KG1 (cell line): ENCODE data around the gene KCNJ16.

ENCODE experiments used
- DNase-seq: peaks from one replicate; lab custom pipeline; 2025; lab: John Stamatoyannopoulos, UW

Gene KCNJ16

GRCh38 chr17:70070305-70071027 lies 4.6 kb upstream of the KCNJ16 start:
- no peak for DNase-seq

- no peak for DNase-seq
Measured at GRCh38 chr17:70071127-70071526, 3.9 kb upstream of the KCNJ16 start.

- DNase-seq, result no peak
Measured at GRCh38 chr17:70071620-70072019, 3.4 kb upstream of the KCNJ16 start.

GRCh38 chr17:70072546-70073309 lies 2.3 kb upstream of the KCNJ16 start:
- no peak for DNase-seq

GRCh38 chr17:70073310-70073709 lies 1.7 kb upstream of the KCNJ16 start:
- no peak for DNase-seq

DNA sequence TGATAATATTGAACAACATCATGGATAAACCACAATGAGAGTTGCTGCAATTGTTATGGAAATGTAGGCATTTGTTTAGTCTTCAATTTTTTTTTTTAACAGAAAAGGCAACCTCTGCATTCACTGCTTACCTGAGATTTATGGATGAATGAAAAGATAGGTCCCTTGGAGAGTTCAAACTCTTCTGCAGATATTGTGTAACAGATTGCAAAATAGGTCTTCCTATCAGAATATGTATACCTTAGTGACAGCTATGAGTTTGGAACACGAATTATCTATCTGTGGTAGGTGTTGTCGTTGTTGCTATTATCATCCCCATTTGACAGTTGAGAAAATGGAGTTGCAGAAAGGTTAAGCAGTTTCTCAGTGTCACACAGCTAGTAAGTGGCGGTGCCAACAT lies 1.2 kb upstream of the KCNJ16 start:
- no peak for DNase-seq

- no peak for DNase-seq
Measured at GRCh38 chr17:70074236-70074830, 692 bp upstream of the KCNJ16 start.

DNA sequence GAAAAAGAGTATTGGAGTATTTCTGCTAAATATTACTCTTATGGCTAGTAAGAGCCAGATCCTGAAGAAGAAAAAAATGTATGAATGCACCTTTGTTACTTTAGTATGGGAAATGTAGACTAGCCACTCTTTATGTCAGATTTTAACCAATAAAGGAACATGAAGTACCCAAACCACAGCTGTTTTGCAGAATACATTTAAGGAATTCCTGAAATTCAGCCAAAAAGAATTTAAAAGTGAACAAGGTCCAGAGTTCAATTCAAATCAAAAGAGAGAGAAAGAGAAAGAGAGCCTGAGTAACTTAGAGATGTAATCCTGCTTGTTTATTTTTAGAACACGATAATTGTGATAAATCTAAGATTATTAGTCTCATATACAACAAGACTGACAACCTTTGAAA lies 1.2 kb downstream of the KCNJ16 start:
- no peak for DNase-seq

DNA sequence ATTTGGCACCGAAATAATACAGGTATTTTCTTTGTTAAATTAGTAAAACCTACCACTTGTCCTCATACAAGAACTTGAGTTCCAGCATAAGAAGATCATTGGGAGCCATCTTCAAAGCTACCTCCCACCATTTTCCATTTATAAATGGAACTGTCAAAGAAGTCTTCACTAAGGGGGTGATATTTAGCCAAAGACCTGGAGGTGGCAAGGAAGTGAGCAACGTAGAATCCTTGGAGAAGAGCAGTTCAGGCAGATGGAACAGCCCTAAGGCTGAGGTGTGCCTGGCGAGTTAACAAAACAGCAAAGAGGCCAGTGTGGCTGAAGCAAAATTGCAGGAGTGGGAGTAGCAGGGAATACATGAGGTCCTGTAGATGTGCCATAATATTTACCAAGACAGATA lies 1.8 kb downstream of the KCNJ16 start:
- no peak for DNase-seq

GRCh38 chr17:70078549-70078948 lies 3.5 kb downstream of the KCNJ16 start:
- DNase-seq, result no peak

- no peak for DNase-seq
Measured at GRCh38 chr17:70078994-70079531, 4.0 kb downstream of the KCNJ16 start.

DNA sequence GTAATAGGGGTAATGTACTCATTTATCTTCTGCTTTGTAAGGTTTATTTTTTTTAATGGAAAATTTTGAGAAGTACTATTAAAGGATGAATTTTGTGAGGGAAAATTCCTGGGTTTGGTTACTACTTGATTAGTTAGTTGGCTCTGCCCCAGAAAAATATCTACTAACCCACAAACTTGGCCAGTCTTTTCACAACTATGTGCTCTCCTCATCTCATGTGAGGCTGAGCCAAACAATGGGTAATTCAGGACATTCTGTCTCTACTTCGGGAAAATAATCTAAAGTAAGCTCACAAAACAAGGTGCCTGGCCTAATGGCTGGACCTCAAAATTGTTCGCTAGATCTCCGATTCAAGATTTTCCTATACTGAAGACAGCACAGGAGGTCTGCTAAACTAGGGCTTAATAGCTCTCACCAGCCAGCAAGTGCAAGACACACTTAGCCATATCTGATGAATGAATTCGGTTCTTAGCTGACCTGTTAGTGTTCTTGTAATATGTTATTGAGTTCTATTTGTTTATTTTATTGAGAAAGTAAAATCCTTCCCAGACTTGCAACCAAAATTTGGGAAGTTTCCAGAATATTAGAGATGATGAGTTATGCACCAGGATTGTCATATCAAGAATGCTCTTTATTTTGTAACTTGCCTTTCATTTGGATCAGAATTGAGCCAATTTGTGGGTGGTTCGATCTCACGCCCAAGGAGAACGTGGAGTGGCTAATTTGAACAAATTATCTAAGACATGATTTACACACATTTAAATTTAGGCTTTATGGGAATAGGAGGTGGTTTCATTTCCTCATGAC lies 5.7 kb downstream of the KCNJ16 start:
- DNase-seq, result no peak

DNA sequence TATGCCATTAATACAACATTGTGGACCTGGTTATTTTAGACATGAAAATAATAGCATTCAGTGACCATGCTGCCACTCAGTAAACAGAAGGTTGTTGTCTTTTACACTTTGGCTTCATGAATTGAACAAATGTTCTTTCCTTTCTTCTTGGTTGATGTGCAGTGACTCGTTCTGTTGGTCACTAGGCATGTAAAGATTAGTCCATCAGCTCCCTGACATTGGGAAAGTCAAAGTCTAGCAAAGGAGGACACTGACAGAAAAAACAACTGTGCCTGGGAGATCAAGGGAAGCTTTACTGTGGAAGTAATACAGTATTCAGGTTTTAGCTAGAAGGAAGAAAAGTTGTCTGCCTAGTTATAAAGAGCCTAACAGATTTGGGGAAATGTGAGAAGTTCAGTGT lies 6.9 kb downstream of the KCNJ16 start:
- DNase-seq, result no peak

DNA sequence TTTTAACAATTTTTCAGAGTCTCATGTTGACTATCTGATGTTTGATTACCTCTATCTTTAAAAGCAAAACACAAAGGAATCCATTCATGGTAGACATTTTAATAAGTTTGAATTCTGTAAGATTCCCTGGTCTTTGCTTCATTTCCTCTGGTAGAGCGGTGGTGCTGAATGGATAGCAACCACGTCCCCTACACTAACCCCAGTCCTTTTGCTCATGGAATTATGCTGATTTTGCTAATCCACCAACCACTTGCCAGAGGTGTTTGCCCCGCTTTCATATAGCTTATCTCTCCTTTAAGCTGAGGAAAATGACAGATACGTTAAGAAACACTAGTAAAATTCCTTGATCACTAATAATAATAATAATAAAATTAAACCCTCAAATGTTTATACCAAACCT lies 9.5 kb downstream of the KCNJ16 start:
- DNase-seq, result no peak

DNA sequence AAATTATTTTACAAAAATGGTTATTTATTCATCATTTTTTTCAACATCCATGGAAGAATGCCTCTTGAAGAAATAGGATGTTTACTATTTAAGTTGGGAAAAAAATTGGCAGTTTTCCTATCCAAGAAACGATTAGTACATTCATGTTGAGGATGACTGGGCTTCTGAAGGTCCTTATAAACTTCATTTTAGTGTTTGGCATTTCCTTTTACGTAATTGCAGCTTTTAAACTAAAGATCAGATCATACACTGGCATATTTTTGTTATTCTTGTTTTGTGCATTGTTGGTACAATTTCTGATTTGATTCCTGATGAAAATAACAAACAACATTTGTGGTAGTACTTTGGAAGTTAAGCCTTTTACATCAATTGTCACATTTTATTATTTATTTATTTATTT lies 11.5 kb downstream of the KCNJ16 start:
- no peak for DNase-seq

DNA sequence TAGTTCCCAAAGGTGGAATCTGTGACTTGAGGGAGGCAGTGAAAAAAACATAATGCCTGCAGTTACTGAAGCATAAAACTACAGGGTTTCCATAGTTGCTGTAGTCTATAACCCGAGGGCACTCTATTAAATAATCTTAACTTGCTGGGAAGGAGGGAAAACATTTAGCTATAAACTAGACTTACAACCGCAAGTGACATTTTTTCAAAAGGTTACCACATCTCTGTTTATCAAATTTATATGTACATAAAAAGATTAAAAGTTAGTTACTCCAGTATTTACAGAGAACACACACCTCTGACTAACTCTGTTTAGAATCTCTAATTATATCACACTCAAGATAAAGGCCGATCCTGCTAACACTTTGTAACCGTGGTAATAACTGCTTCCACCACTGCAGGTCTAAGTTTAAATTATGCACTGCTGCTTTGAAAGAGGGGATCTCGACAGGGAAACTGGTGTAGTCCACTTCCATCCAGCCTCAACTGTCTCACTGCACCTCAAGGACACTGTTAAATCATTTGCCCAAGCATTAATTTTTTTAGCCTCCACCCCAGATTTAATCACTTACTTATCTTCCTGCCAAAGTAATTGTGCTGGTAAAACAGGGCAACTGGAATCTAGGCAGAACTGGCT lies 14.6 kb downstream of the KCNJ16 start:
- no peak for DNase-seq

DNA sequence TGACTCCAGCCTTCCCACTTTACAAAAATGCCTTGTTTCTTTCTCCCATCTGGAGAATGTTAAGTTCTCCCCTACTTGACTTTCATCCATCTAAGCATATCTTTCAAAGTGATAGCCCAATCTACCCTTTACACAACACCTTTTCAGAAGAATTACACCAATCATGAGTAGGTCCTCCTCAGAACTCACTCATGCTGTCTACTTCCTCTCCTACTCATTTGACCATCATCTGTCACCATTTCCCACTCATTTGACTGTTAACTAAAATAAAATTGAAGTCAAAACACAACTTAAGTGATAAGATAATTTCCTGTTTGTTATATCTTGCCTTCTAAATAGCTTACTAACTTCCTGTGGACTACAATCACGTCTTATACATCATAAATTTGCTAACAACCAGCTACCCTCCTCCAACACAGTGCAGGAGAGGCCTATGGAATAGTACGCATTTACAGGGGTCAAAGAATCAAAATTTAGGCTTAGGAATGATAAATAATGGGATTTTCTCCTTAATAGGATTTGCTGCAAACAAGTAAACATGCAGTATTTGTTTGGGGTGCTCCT lies 16.1 kb downstream of the KCNJ16 start:
- no peak for DNase-seq

- DNase-seq, result no peak
Measured at GRCh38 chr17:70091696-70092095, 16.7 kb downstream of the KCNJ16 start.

GRCh38 chr17:70093163-70093562 lies 18.1 kb downstream of the KCNJ16 start:
- no peak for DNase-seq

GRCh38 chr17:70095455-70095854 lies 20.4 kb downstream of the KCNJ16 start:
- DNase-seq, result no peak

- no peak for DNase-seq
Measured at GRCh38 chr17:70096861-70097260, 21.8 kb downstream of the KCNJ16 start.
